Measurements from ENCODE around the gene C3orf80.

DNA sequence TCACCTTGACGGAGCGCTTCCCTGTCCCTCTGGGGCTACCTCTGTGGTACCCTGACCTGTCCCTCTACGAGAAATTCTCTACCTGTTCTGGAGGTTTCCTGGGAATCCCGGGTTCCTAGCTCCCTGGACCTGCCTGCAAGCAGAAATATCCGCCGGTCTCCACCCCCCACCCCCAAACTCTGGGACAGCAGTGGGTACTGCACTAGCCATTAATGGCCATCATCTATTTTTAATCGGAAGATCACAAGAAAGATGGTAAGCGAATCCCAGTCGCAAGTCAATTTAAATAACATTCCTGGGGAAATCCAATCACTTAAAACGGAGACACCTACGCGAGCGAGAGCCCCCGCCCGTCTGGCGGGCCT lies 429 bp upstream of the C3orf80 start:
- no peak for TF ChIP-seq POLR2A (IDR thresholded peaks at IDR 0.05; ENCODE audit: borderline replicate concordance, extremely low read depth, insufficient read depth, insufficient read length)
- TF ChIP-seq, protein P1, sequence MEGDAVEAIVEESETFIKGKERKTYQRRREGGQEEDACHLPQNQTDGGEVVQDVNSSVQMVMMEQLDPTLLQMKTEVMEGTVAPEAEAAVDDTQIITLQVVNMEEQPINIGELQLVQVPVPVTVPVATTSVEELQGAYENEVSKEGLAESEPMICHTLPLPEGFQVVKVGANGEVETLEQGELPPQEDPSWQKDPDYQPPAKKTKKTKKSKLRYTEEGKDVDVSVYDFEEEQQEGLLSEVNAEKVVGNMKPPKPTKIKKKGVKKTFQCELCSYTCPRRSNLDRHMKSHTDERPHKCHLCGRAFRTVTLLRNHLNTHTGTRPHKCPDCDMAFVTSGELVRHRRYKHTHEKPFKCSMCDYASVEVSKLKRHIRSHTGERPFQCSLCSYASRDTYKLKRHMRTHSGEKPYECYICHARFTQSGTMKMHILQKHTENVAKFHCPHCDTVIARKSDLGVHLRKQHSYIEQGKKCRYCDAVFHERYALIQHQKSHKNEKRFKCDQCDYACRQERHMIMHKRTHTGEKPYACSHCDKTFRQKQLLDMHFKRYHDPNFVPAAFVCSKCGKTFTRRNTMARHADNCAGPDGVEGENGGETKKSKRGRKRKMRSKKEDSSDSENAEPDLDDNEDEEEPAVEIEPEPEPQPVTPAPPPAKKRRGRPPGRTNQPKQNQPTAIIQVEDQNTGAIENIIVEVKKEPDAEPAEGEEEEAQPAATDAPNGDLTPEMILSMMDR (IDR thresholded peaks at IDR 0.05 in 2 of 3, conservative IDR thresholded peaks at IDR 0.05 in 1 of 3; ENCODE audit: borderline replicate concordance in 1 of 3, insufficient read depth in 1 of 3, low read depth in 2 of 3, low read length in 2 of 3) = no peak
- no peak for TF ChIP-seq POLR2AphosphoS5 (IDR thresholded peaks at IDR 0.05; ENCODE audit: low read depth, low read length)
- no peak for TF ChIP-seq YY1 (IDR thresholded peaks at IDR 0.05; ENCODE audit: extremely low read depth, insufficient replicate concordance, low read depth, low read length)
- TF ChIP-seq EZH2phosphoT487 (IDR thresholded peaks at IDR 0.05; ENCODE audit: borderline replicate concordance) = no peak
- TF ChIP-seq EZH2 (IDR thresholded peaks at IDR 0.05) = no peak
- TF ChIP-seq, protein P2, sequence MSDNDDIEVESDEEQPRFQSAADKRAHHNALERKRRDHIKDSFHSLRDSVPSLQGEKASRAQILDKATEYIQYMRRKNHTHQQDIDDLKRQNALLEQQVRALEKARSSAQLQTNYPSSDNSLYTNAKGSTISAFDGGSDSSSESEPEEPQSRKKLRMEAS (IDR thresholded peaks at IDR 0.05) = no peak
- TF ChIP-seq ZNF274 (IDR thresholded peaks at IDR 0.05; ENCODE audit: low read depth, low read length) = no peak
- no peak for TF ChIP-seq RAD21 (IDR thresholded peaks at IDR 0.05; ENCODE audit: low read depth)
- TF ChIP-seq SP1 (IDR thresholded peaks at IDR 0.05; ENCODE audit: low read depth) = no peak
- TF ChIP-seq, protein P3, sequence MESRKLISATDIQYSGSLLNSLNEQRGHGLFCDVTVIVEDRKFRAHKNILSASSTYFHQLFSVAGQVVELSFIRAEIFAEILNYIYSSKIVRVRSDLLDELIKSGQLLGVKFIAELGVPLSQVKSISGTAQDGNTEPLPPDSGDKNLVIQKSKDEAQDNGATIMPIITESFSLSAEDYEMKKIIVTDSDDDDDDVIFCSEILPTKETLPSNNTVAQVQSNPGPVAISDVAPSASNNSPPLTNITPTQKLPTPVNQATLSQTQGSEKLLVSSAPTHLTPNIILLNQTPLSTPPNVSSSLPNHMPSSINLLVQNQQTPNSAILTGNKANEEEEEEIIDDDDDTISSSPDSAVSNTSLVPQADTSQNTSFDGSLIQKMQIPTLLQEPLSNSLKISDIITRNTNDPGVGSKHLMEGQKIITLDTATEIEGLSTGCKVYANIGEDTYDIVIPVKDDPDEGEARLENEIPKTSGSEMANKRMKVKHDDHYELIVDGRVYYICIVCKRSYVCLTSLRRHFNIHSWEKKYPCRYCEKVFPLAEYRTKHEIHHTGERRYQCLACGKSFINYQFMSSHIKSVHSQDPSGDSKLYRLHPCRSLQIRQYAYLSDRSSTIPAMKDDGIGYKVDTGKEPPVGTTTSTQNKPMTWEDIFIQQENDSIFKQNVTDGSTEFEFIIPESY (IDR thresholded peaks at IDR 0.05; ENCODE audit: extremely low read depth, insufficient replicate concordance, low read length) = no peak
- no peak for TF ChIP-seq ZFX (IDR thresholded peaks at IDR 0.05)
- no peak for TF ChIP-seq SRF (IDR thresholded peaks at IDR 0.05; ENCODE audit: low read depth)
- TF ChIP-seq, protein P4, sequence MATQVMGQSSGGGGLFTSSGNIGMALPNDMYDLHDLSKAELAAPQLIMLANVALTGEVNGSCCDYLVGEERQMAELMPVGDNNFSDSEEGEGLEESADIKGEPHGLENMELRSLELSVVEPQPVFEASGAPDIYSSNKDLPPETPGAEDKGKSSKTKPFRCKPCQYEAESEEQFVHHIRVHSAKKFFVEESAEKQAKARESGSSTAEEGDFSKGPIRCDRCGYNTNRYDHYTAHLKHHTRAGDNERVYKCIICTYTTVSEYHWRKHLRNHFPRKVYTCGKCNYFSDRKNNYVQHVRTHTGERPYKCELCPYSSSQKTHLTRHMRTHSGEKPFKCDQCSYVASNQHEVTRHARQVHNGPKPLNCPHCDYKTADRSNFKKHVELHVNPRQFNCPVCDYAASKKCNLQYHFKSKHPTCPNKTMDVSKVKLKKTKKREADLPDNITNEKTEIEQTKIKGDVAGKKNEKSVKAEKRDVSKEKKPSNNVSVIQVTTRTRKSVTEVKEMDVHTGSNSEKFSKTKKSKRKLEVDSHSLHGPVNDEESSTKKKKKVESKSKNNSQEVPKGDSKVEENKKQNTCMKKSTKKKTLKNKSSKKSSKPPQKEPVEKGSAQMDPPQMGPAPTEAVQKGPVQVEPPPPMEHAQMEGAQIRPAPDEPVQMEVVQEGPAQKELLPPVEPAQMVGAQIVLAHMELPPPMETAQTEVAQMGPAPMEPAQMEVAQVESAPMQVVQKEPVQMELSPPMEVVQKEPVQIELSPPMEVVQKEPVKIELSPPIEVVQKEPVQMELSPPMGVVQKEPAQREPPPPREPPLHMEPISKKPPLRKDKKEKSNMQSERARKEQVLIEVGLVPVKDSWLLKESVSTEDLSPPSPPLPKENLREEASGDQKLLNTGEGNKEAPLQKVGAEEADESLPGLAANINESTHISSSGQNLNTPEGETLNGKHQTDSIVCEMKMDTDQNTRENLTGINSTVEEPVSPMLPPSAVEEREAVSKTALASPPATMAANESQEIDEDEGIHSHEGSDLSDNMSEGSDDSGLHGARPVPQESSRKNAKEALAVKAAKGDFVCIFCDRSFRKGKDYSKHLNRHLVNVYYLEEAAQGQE (IDR thresholded peaks at IDR 0.05; ENCODE audit: low read depth) = no peak

Measured in HCT116 (cell line).